GM19240 (cell line): Measurements from ENCODE around the gene PTPN3.

Source experiments
- DNase-seq: peaks from one replicate; pipeline ENCODE4 v3.0.0; 2011; ENCODE audit warnings: low spot score; ENCODE audit not compliant: insufficient read length

The PTPN3 gene

DNA sequence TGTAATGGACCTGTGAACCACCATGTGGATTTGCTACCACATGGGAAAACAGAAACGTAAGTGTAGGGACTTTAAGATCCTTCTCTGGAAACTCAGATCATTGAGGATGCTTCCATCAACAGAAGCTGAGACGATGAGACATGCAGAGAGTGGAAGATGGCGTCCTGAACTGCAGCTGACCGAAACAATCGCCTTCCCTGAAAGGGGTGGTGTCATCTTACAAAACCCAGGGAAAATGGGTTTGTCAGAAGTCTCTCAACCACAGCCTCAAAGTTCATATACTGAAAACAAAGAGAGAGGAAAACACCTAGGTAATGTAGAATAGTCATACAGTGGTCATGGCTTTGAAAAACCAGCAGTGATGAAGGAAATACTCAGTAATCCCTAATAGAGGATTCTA lies 6.6 kb upstream of the PTPN3 start:
- no peak for DNase-seq

DNA sequence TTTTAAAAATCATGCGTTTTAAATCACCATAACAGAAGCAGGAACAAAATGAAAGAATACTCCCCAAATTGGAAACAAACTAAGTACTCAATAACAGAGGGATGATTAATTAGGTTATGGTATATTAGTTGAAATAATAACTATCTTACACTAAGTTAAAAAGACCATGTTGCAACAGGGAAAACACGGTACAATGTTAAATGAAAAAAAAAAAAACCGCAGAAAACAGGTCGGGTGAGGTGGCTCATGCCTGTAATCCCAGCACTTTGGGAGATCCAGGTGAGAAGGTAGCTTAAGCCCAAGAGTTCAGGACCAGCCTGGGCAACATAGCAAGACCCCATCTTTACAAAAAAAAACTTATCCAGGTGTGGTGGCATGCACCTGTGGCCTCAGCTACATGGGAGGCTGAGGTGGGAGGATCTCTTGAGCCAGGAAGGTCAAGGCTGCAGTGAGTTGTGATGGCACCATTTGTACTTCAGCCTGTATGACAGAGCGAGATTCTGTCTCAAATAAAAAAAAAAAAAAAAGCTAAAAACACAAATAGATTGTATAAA lies 2.4 kb upstream of the PTPN3 start:
- no peak for DNase-seq

DNA sequence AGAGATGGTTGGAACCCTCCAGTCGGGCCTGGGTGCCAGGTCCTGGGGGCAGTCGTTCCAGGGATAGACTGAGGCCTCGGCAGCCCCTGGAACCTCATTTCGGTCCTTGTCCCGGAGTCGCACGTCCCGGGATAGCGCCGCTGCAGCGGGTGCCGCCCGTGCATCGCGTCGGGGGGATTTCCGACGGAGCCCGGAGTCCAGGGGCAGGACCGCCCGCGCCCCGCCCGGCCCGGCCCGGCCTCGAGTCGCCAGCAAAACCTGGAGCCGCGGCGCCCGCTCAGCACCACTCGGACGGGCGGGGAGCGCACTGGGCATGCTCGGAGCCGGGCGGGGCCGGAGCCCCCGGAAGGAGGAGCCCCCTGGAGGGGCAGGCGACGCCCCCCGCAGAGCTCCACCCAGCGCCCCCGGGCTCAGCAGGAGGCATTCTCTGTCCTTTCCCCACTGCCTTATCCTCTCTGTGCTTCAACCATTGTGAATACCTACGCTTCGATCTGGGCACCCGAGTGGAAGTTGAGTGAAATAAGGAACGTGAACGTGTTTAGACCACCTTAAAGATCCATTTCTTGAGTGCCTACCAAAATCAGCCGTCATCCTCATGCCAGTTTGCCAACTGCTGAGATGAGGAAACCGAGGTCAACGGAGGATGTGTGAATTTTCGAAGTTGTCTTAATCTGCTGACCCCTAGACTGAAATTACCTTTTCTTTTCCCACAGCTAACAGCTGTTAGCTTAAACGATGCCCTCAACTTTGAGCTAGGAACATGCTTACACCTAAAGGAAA lies 1.7 kb upstream of the PTPN3 start:
- DNase-seq = no peak

DNA sequence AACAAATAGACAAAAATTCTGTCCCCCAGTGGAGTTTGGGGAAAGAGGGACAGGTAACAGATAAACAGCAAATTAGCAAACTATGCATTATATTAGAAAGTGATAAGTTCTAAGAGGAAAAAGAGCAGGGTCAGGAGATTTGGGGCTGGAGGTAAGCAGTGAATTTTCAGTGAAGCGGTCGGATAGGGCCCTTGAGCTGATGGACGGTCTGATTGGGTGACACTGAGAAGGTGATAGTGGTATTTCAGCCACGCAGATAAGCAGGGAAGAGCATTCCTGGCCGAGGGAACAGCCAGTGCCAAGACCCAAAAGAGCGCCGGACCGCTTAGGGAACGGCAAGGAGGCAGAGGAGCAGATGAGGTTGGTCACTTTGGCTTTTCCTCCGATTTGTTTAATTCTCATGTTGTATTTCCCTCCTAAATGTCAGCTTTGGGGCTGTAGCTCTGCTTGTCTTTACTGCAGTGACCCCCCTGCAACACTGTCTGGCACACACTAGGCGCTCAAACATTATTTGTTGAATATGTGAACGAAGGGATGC lies 1.1 kb upstream of the PTPN3 start:
- no peak for DNase-seq

DNA sequence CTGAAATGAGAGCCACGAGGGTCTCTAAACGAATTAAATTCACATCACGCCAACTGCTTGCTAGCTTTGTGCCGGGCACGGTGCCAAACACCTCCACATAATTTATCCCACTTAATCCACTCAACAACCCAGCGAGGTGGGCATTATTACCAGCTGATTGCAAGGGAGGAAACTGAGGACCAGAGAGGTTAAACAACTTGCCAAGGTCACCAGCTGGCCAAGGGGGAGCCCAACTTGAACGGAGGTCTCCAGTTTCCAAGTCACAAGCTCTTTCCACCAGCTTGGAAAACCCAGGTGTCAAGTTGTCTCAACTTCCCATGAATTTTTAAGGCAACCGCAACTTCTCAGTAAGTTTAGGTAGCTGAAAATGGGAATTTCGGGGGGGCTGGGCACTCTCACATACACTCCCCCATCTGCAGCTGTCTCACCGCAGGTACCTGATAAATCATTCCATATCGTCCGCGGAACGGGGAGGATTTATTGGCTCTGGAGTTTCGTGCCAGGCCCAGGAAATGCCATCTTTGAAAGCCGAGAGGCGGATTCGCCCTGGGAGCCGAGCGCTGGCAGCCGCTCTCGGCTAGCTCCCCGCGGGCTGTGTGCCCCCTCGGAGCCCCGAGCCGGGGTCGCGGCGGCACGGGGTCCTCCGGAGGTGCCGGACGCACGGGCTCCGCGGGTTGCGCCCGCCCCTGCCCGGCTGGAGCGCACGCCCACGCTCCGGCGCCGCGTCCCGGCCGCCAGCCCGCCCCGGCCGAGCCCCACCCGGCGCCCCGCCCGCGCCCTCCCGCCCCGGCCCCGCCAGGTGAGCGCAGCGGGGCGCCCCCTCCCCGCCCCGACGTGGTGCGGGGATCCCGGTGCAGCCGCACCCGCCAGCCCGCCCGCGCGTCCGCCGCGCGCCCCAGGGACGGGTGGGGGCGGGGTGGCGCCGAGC lies 617 bp downstream of the PTPN3 start:
- no peak for DNase-seq

DNA sequence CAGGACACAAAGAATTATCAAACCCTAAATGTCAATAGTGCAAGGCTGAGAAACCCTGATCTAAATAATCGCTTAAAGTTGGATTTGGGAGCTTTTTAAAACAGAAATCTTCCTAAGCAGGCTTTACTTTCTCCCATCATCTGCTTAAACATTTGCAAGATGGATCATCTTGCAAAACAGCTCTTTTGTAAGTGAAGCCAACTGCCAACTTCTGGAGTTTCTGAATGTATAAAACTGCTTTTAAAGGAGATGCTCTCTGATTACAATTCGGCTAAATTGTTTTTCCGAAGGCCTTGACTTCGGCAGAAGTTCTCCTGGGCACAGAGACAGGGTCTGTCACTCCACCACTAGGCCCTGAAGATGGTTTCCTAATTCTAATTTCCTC lies 1.3 kb downstream of the PTPN3 start:
- DNase-seq = no peak

DNA sequence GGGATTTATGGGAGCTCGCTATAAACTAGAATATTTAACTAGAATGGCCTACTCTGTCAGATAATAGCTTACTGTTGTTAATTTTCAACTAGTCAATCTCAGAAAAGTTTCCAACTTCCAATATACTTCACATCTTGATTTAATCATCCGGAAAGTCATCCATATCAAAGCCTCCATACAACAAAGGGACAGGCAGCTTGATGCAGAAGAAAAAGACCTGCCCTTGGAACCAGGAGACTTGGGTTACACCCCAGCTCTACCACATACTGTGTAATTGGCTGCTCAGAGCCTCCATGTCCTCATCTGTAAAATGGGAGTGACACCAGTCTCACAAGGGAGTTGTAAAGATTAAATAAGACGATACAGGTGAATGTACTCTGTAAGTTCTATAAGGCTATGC lies 1.9 kb downstream of the PTPN3 start:
- DNase-seq = no peak

DNA sequence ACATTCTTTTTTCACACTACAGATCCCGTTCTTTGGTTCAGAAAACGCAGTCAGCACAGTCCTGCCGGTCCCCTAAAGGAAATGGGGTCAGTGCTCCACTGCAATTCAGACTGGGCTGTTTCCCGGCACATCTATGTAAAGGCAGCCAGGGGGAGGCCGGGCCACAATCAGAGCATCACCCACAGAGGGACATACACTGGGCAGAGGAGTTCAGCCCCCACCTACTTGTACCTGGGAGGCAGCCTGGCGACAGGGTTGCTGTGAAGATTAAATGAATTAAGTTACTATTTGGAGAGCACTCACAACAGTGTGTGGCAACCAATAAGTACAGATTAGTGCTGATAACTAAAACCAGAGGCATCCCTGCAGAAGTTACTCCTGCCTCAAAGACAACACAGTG lies 4.5 kb downstream of the PTPN3 start:
- DNase-seq = no peak

DNA sequence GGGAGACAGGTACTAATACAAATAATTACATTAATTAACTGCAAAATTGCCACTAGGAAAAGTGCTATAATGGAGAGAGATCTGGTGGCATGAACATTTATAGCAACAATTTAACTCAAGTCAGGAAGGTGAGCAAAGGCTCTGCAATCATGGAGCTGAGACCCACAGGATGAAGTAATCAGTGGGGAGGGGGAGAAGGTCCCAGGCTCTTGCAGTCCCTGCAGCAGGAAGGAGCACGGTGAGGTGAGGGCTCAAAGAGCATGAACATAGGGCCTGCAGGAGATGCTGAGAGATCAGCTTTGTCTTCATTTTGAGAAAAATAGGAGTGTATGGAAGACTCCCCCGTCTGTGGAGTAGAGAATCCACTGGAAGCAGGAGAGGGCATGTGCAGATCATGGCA lies 6.5 kb downstream of the PTPN3 start:
- no peak for DNase-seq

DNA sequence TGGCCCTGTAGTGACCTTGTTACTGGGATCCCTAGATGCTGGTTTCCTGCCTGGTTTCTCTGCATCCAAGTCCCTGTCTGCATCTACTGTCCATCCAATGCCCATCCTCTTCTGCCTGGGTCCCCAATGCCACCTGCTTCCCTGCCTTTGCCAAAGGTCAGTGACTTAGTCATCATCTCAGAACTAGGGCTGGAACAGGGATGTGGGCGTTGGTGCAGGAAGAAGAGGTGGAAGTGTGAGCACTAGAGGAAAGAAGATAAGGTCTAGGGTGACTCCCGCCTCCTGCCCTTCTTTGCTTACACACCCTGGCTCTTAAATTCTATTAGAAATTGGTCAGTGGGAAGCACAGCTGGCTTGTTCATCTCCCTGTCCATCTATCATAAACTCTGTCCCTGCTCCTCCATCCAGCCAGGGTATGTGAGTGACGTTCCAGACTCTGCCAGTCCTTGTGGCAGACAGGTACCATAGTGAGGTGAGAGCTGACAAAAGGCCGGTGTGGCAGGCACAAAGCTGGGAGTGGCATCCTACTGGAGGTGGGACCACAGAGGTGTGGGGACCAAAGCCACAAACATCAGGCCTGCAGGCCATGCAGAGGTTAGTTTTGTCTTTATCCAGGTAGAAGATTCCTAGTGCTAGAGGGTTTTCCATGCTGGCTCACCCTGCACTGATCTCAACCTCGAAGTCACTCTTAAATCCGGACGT lies 9.2 kb downstream of the PTPN3 start:
- DNase-seq = no peak

DNA sequence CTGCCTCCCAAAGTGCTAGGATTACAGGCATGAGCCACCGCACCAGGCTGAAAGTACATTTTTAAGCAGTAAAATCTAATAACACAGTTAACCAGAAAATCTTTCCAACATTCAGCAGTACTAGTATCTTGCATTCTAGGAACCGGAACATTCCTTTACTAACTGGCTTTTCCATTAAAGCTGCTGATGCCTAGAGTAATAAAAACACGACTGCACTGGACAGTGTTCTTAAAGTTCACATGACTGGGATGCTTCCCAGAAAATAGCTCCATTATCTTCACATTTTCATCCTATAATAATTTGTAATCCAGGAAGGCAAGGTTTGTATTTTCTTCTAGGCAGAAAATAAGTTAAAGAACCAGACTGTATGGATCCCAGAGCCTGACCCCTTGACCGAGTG lies 9.8 kb downstream of the PTPN3 start:
- no peak for DNase-seq

DNA sequence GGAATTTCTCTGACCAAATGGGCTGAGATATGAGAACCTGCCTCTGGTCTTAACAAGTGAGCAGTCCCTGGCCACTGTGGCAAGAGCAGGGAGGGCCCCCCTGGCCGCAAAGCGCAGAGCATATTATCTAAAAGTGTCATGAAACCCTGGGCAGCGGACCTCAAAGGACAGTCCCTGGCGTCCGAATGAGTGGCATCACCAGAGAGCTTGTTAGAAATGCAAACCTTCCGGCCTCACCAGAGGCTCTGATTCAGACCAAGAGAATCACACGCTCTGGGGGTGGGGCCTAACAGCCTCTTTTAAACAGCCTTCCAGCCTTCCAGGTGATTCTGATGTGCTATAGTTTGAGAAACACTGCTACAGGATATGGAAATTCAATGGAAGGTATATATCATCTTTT lies 10.9 kb downstream of the PTPN3 start:
- DNase-seq = no peak

DNA sequence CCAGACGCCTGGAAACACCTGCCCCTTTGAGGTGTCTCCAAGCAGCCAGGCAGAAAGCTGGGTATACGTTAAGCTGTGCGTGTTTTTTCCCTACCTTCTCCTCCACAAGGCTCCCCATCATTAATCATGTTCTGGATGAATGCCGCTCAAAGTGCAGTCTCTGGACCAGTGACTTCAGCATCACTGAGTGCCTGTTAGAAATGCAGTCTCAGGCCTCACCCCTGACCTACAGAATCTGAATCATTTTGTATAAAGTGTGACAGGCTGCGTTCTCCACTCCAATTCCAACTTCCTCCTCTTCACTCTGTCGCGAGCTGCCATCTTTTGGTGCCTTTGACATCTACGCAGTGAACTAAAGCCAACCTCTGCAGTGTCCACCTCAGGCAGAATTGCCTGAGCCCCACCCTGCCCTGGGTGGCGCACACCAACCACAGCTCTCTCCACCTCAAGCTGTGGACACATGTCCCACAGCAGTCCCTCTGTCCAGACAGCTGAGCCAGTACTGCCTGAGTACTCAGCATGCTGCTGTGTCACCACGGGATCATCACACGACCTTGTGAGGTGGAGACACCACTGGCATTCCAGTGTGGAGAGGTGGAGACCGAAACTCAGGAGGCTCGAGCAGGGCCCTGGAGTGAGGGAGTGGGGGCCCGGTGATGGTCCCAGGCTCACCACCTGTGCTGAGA lies 14.2 kb downstream of the PTPN3 start:
- DNase-seq = no peak

DNA sequence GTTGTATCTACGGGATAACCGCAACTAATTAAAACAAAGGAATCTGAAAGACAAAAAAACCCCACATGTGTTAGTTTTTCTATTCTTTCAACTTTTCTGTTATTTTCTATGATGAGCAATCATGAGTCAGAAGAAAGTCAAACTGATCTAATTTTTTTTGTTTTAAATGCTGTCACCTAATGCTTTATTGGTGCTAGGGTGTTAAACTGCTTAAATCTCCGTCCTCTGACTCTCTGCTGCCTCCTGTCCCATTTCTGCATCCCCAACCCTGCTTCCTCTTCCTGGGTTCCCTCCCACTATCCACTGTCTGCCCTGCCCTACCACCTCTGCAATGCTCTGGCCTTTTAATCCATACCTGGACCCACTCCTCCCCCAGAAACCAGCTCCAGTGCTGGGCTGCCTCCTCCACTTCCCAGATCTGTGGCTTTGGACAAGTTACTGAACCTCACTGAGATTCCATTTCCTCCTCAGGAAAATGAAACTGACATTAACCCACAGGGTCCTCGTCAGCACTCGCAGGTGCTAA lies 15.7 kb downstream of the PTPN3 start:
- DNase-seq = no peak

DNA sequence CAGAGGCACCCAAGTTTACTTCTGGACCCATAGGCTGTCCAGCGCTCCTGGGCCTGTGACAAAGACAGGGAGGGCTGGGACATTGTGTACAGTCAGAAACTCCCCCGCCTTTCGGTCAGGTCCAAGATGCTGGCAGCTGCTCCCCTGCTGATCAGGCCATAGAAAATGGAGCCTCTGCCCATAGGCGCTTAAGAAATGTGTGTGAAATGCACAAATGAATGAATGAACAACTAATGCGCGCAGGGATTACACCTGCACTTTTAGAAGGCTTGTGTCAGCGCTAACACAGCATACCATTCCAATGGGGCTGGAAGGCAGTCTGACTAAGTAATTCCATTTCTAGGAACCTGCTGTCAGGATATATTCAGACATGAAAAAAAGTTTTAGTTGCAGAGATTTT lies 16.3 kb downstream of the PTPN3 start:
- no peak for DNase-seq

DNA sequence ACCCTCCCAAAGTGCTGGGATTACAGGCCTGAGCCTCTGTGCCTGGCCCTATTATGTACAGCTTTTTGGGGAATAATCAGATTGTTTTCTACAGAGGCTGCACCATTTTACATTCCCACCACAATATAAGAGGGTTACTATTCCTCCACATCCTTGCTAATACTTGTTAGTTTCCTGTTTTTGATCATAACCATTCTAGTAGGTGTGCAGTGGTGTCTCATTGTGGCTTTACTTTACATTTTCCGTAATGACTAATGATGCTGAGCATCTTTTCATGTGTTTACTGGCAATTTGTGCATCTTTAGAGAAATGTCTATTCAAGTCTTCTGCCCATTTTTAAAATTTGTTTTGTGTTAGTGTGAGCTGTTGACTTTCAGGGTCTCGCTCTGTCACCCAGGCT lies 18.3 kb downstream of the PTPN3 start:
- no peak for DNase-seq

DNA sequence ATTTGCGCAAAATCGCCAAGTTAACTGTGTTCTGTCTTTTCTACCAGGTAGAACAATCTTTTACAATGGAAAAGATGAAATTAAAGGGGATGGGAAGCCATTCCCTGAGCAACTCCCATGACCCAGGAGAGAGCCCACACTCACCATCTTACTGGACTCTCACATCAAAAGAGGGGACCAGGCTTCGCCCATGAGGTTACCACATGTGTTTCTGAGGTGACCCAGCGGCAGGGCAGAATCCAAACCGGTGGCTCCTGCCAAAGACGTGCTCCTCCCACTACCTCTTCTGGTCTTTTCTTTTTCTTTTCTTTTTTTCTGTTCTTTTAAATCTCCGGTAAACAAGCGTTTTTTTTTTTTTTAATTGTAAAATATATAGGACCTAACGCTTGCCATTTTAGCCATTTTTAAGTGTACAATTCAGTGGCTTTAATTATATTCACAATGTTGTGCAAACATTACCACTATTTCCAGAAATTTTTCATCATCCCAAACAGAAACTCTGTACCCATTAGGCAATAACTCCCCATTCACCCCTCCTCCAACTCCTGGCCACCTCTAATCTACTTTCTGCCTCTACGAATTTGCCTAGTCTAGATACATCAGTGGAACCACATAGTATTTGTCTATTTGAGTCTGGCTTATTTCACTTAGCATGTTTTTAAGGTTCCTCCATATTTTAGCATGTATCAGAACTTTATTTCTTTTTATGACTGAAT lies 19.3 kb downstream of the PTPN3 start:
- no peak for DNase-seq

DNA sequence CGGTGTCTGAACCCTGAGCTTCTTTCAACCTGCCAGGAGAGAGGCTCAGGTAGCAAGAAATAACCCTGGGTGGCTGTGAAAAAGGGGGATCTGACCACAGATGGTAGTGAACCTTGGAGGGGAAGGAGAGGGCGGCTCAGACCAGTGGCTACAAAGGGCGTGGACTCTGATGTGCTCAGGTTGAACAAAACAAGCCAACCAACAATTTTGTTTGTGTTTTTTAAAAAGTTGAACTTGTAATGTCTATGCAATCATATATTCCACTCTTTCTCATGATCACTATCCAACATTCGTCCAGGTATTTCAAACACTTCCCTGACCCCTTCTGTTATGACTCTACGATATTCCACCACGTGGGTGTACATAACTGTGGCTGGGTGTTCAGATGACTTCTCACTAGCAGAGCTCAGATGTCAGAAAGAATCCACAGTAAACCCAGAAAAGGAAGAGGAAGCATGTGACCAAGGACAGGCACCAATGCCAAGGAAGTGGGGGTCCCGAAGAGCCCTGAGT lies 20.0 kb downstream of the PTPN3 start:
- no peak for DNase-seq

DNA sequence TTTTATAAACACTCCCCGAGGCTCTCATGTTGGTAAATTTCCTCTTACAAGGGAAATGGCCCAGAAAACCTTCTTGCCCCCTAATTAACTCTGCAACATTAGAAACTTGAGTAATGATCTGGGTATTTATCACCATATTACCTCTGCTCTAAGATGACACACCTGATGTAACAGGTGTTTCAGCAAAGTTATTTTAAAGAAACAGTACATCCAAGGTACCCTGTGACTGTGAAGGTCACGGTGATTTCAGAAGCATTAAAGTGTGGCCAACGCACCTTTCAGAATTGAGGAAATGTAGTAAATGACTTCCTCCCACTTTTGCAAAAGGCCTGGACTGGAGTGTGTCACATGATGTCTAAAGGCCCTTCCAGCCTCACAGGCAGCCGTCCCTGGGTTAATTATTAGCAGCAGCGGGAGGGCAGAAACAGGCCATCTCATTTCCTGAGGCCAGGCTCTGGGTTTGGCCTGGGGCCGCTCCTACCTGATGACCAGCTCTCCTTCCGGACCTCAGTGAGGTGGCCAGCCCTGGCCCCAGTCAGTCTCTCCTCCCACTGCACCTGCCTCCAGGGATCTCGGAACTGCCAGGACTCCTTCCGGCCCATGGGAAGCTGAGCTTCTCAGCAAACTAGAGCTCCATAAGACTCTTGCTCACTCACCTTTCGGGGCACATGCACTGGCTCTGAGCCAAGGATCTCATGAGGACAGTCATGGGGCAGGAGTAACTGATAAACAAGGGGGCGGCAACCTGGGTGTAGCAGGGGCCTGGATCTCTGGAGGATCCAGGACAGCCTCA lies 20.7 kb downstream of the PTPN3 start:
- peak; percentile 43 for DNase-seq
